HG02678 (cell line): ENCODE data around the gene OR1Q1.
"Not testable (repeated sequence)": the region's sequence is repeated elsewhere in the genome, so short reads cannot be mapped to it uniquely, and the experiment has no call there.

Experiments
- ATAC-seq: cut with Tn5 transposase; IDR thresholded peaks from one replicate; pipeline ENCODE4 v1.9.1; 2021; ENCODE audit warnings: mild to moderate bottlenecking, moderate library complexity; ENCODE audit not compliant: unreplicated experiment

Gene OR1Q1

GRCh38 chr9:122614362-122614761 is at the start of gene OR1Q1:
OR1Q1 (plus strand) TSS chr9:122614738; CDS start chr9:122614738, 0 bp downstream.
- ATAC-seq, result no peak

- no peak for ATAC-seq
Measured at GRCh38 chr9:122567901-122568300, 46.6 kb upstream of the OR1Q1 start.

- ATAC-seq, result no peak
Measured at GRCh38 chr9:122572456-122572855, 42.1 kb upstream of the OR1Q1 start.

GRCh38 chr9:122579874-122580273 is 34.7 kb upstream of the OR1Q1 start:
- ATAC-seq, result no peak

- ATAC-seq, result no peak
Measured at GRCh38 chr9:122580360-122580759, 34.2 kb upstream of the OR1Q1 start.

- ATAC-seq, result not testable (repeated sequence)
Measured at GRCh38 chr9:122583284-122583683, 31.3 kb upstream of the OR1Q1 start, which contains the start of gene OR1L8. OR1L8 (minus strand) TSS chr9:122583384; CDS start chr9:122568477, 14,907 bp downstream.

- no peak for ATAC-seq
Measured at GRCh38 chr9:122605691-122606090, 8.8 kb upstream of the OR1Q1 start.

- no peak for ATAC-seq
Measured at GRCh38 chr9:122606587-122606986, 8.0 kb upstream of the OR1Q1 start.

- ATAC-seq, result no peak
Measured at GRCh38 chr9:122609804-122610203, 4.7 kb upstream of the OR1Q1 start.

- no peak for ATAC-seq
Measured at GRCh38 chr9:122619996-122620395, 5.5 kb downstream of the OR1Q1 start.

- ATAC-seq, result no peak
Measured at GRCh38 chr9:122642226-122642625, 27.7 kb downstream of the OR1Q1 start.

GRCh38 chr9:122656378-122656777 is 41.8 kb downstream of the OR1Q1 start:
- no peak for ATAC-seq

- no peak for ATAC-seq
Measured at GRCh38 chr9:122657527-122657926, 43.0 kb downstream of the OR1Q1 start, which contains the start of gene OR1B1. OR1B1 (minus strand) TSS chr9:122657627.

GRCh38 chr9:122661416-122661815 is 46.9 kb downstream of the OR1Q1 start, which contains the start of gene OR1L1:
OR1L1 (plus strand) TSS chr9:122661716; CDS start chr9:122661716, 0 bp downstream.
- no peak for ATAC-seq
